ENCODE data around the gene AFF1.

GRCh38 chr4:86990510-86990909, 55.7 kb downstream of the AFF1 start:
- TF ChIP-seq CTCF (IDR thresholded peaks at IDR 0.05), result no peak
- TF ChIP-seq POLR2A (IDR thresholded peaks at IDR 0.05), result no peak

Data from uterus (tissue), 2 donors.